GM12878 (cell line): ENCODE data around the gene TRA2B. TPM values are rescaled to one million over a fixed set of nuclear protein-coding genes. Genes with fewer than 3 reads are reported as not detected.
A peak's percentile ranks its signal among the peaks of the same experiment; 100 is the strongest.

ENCODE experiments used
- ATAC-seq: fragments of 200-7000 bp; cut with Tn5 transposase; 3 replicates; pipeline ENCODE4 v1.9.1; 2020; ENCODE audit warnings: mild to moderate bottlenecking, moderate library complexity
- BruUV-seq: library from RNA; stranded (reverse); fragments of 400-500 nt; replicated peaks from 2 replicates; lab custom pipeline; 2021; lab: Mats Ljungman, UMichigan
- CTCF ChIA-PET: fragments of 300-600 bp; sonication (Branson Sonifier 250); formaldehyde crosslinking; extraction: SDS; loops from one replicate; lab custom pipeline; 2021; ENCODE audit warnings: inconsistent platforms; lab: Yijun Ruan, JAX
- POLR2A ChIA-PET: fragments of 350-600 bp; formaldehyde crosslinking; extraction: SDS; loops from one replicate; lab custom pipeline; 2021; ENCODE audit warnings: inconsistent platforms; lab: Charles Lee
- RAD21 ChIA-PET: fragments of 300-600 bp; sonication (Branson Sonifier 250); formaldehyde crosslinking; loops from one replicate; lab custom pipeline; 2023; ENCODE audit warnings: antibody characterized with exemption; ENCODE audit not compliant: unreplicated experiment; lab: Charles Lee
- SMC1A ChIA-PET: fragments of 300-600 bp; sonication (Branson Sonifier 250); formaldehyde crosslinking; loops from one replicate; lab custom pipeline; 2023; ENCODE audit not compliant: unreplicated experiment, uncharacterized antibody; lab: Charles Lee
- DNase-seq: peaks from one replicate; pipeline ENCODE4 v3.0.0-alpha.2; 2011; ENCODE audit warnings: low read depth, low spot score
- FAIRE-seq: peaks from 3 replicates; lab custom pipeline; 2011; peaks lifted over from hg19 to GRCh38; lab: Jason Lieb, UNC
- H2AFZ ChIP-seq: 2 replicates; pipeline ENCODE4 v1.6.0; 2011; ENCODE audit warnings: low read depth, low read length, control low read depth; ENCODE audit not compliant: control insufficient read depth
- H3K27ac ChIP-seq: 2 replicates; pipeline ENCODE4 v1.5.1; 2011; ENCODE audit warnings: control low read depth; ENCODE audit not compliant: control insufficient read depth, insufficient read depth
- H3K27me3 ChIP-seq, 2 experiments: replicated peaks in 1 of 2; 2 replicates each; pipeline versions ENCODE4 v1.6.0 to v1.6.1; 2011; ENCODE audit warnings: low read length in 1 of 2; ENCODE audit not compliant: control insufficient read depth in 2 of 2, insufficient read depth in 2 of 2
- H3K36me3 ChIP-seq, 2 experiments: 2 replicates each; pipeline ENCODE4 v1.5.1; 2011; ENCODE audit warnings: low read length in 1 of 2; ENCODE audit not compliant: control insufficient read depth in 2 of 2, insufficient read depth in 2 of 2
- H3K4me1 ChIP-seq: 2 replicates; pipeline ENCODE4 v1.6.1; 2011; ENCODE audit warnings: mild to moderate bottlenecking, low read length, moderate library complexity, mixed read lengths; ENCODE audit not compliant: control insufficient read depth, insufficient read depth
- H3K4me2 ChIP-seq: 2 replicates; pipeline ENCODE4 v1.6.0; 2011; ENCODE audit warnings: control low read depth; ENCODE audit not compliant: control insufficient read depth, insufficient read depth
- H3K4me3 ChIP-seq: fragments of 200-600 bp; sonication (generic); 2 replicates; pipeline ENCODE4 v1.5.1; 2016
- H3K79me2 ChIP-seq: 2 replicates; pipeline ENCODE4 v1.6.0; 2011; ENCODE audit warnings: low read length; ENCODE audit not compliant: control insufficient read depth, insufficient read depth
- H3K9ac ChIP-seq: 2 replicates; pipeline ENCODE4 v1.8.0; 2011; ENCODE audit warnings: low read length, control low read depth, mixed read lengths; ENCODE audit not compliant: control insufficient read depth, insufficient read depth
- H3K9me3 ChIP-seq: replicated peaks from 3 replicates; pipeline ENCODE4 v1.5.1; 2011; ENCODE audit warnings: mild to moderate bottlenecking, low read length; ENCODE audit not compliant: control insufficient read depth, insufficient read depth
- H4K20me1 ChIP-seq: 2 replicates; pipeline ENCODE4 v1.6.0; 2011; ENCODE audit not compliant: control insufficient read depth, insufficient read depth
- BCL11A ChIP-seq: IDR thresholded peaks from 2 replicates; pipeline ENCODE4 v1.6.1; 2011; ENCODE audit warnings: low read depth, low read length
- POLR2AphosphoS5 ChIP-seq: IDR thresholded peaks from 2 replicates; pipeline ENCODE4 v1.6.1; 2011; ENCODE audit warnings: mild to moderate bottlenecking, low read length, inconsistent platforms
- YY1 ChIP-seq: IDR thresholded peaks from 2 replicates; pipeline ENCODE4 v1.6.1; 2011; ENCODE audit warnings: low read depth, mild to moderate bottlenecking, low read length
- WGBS: methylation state at CpG from one replicate; pipeline ENCODE4 v1.1.6; 2016; ENCODE audit warnings: low lambda C conversion rate; ENCODE audit not compliant: insufficient replicate concordance, insufficient coverage; ENCODE audit errors: missing lambda C conversion rate; 5-methylcytosine and 5-hydroxymethylcytosine counted together
- in situ Hi-C: fragments of 300-500 bp; cut with MboI; formaldehyde crosslinking; loops from 9 replicates; pipeline ENCODE4 v1.14.3; 2018; ENCODE audit warnings: mixed read lengths
- intact Hi-C: fragments of 100-400 bp; cut with micrococcal nuclease; formaldehyde crosslinking; loops from one replicate; pipeline ENCODE4 v1.14.2; 2022; ENCODE audit not compliant: unreplicated experiment
- polyA plus RNA-seq, 11 experiments: library from polyadenylated mRNA; depleted of rRNA in 4 of 11; unstranded in 6 of 11; stranded (reverse) in 5 of 11; fragments of >200 nt; fragmentation: Nextera tagmentation in 4 of 11; fragmentation: Illumina TruSeq in 1 of 11; extraction: Ambion mirVana in 4 of 11; extraction: Trizol in 1 of 11; gene quantifications; 1 replicate in 1 of 11; 2 replicates in 10 of 11; pipeline versions ENCODE4 v1.2.1 to v1.2.3, GENCODE V29; 2011 to 2016; ENCODE audit warnings: inconsistent platforms in 2 of 11, missing spikeins in 2 of 11, low read depth in 1 of 11
- total RNA-seq, 4 experiments: library from RNA; depleted of rRNA in 3 of 4; stranded (reverse); fragments of >200 nt in 3 of 4; fragmentation: Illumina TruSeq in 1 of 4; extraction: Trizol in 1 of 4; gene quantifications; 2 replicates each; pipeline versions ENCODE4 v1.2.1 to v1.2.3, GENCODE V29; 2013 to 2021

Gene TRA2B
- total and polyA plus RNA-seq, 10 of the 15 experiments (the other 5 are each of a cell fraction or from before 2014, with no cell fraction given), result 130 to 317 (median 278) TPM

GRCh38 chr3:185926445-185926844, 11.4 kb downstream of the TRA2B start:
- H3K4me2 ChIP-seq, result peak overlapping the region; percentile 1; the same call in 1 of the 2 replicates
- SMC1A ChIA-PET, result interaction anchor here (0.5 to 3.7 kb wide), 6 partner anchors 8 to 585 kb away, joined by 3 to 20 read pairs (median 6); no protein-coding TSS in a partner anchor
- no peak for ATAC-seq
- POLR2A ChIA-PET, result interaction anchor here (0.8 to 1.9 kb wide), 5 partner anchors 9 to 11 kb away, joined by 3 to 12 read pairs (median 4); partner anchors contain the start of gene TRA2B
- TF ChIP-seq POLR2AphosphoS5 (peak; percentile 48; the same call in 1 of the 2 replicates), BCL11A (no peak)
- H3K4me3 ChIP-seq, result no peak overlapping the region
- H3K36me3 ChIP-seq, result peaks cover 15 to 60% of the 10 kb centered on the region in 2 experiments
- H3K79me2 ChIP-seq, result peaks cover 96% of the 10 kb centered on the region
- DNase-seq, result no peak
- in situ Hi-C loops (loop anchor here (25.0 kb wide), 1 partner anchor 861 kb away; the partner anchor contains the start of gene EIF4A2), intact Hi-C loops (no loop called here)
- H3K9me3 ChIP-seq, result no peaks in the 10 kb centered on the region
- no TSS peak for BruUV-seq
- CTCF ChIA-PET, result interaction anchor here (1.6 to 9.3 kb wide), 3 partner anchors 10 to 17 kb away, joined by 3 to 87 read pairs (median 7); partner anchors contain the start of gene TRA2B
- H3K27ac ChIP-seq, result no peak overlapping the region
- RAD21 ChIA-PET, result interaction anchor here (0.8 to 1.5 kb wide), 3 partner anchors 17 to 52 kb away, joined by 3 to 7 read pairs (median 3); no protein-coding TSS in a partner anchor
- H3K9ac ChIP-seq, result no peak overlapping the region
- WGBS, result 85% methylated on average over 9 of the region's 9 CpGs
- no peak for FAIRE-seq
- no peak overlapping the region for H2AFZ ChIP-seq
- peaks cover 22% of the 10 kb centered on the region for H3K4me1 ChIP-seq
- H4K20me1 ChIP-seq, result peaks cover 42% of the 10 kb centered on the region
- H3K27me3 ChIP-seq, result no peaks in the 10 kb centered on the region

GRCh38 chr3:185925353-185925752, 12.5 kb downstream of the TRA2B start:
- no peaks in the 10 kb centered on the region for H3K27me3 ChIP-seq
- RAD21 ChIA-PET, result interaction anchor here (1.2 kb wide), 1 partner anchor 18 kb away, joined by 3 read pairs; no protein-coding TSS in a partner anchor
- H3K4me2 ChIP-seq, result no peak overlapping the region
- in situ Hi-C loops, result loop anchor here (25.0 kb wide), 1 partner anchor 862 kb away; the partner anchor contains the start of gene EIF4A2
- TF ChIP-seq POLR2AphosphoS5, result peak; percentile 64; the same call in 1 of the 2 replicates
- TF ChIP-seq YY1, result no peak
- TF ChIP-seq, all 136 proteins: peak for 1
- Histone ChIP-seq H3K9me3 (no peaks in the 10 kb centered on the region), H3K9ac (no peak overlapping the region), H3K27ac (no peak overlapping the region), H2AFZ (no peak overlapping the region), H3K4me3 (no peak overlapping the region), H3K36me3 (peaks cover 16 to 60% of the 10 kb centered on the region in 2 experiments), H3K4me1 (peaks cover 12% of the 10 kb centered on the region), H3K79me2 (peaks cover 92% of the 10 kb centered on the region), H4K20me1 (peaks cover 37% of the 10 kb centered on the region)
- DNase-seq (no peak), FAIRE-seq (no peak), ATAC-seq (no peak)
- ChIA-PET POLR2A (interaction anchor here (0.8 to 1.1 kb wide), 2 partner anchors 11 to 338 kb away, joined by 3 read pairs; no protein-coding TSS in a partner anchor), SMC1A (interaction anchor here (1.1 to 1.4 kb wide), 2 partner anchors 11 to 13 kb away, joined by 3 to 4 read pairs; no protein-coding TSS in a partner anchor), CTCF (interaction anchor here (0.6 to 9.3 kb wide), 3 partner anchors 10 to 876 kb away, joined by 3 to 87 read pairs (median 4); no protein-coding TSS in a partner anchor)
- BruUV-seq, result no TSS peak
- 92% methylated on average over 14 of the region's 14 CpGs for whole genome bisulfite sequencing
- intact Hi-C loops, result no loop called here
